ENCODE data around the gene SLC35F3. TPM values are rescaled to one million over a fixed set of nuclear protein-coding genes. Genes with fewer than 3 reads are reported as not detected.

Gene SLC35F3
- total RNA-seq, 1 donor from 2014 or later: not detected

DNA sequence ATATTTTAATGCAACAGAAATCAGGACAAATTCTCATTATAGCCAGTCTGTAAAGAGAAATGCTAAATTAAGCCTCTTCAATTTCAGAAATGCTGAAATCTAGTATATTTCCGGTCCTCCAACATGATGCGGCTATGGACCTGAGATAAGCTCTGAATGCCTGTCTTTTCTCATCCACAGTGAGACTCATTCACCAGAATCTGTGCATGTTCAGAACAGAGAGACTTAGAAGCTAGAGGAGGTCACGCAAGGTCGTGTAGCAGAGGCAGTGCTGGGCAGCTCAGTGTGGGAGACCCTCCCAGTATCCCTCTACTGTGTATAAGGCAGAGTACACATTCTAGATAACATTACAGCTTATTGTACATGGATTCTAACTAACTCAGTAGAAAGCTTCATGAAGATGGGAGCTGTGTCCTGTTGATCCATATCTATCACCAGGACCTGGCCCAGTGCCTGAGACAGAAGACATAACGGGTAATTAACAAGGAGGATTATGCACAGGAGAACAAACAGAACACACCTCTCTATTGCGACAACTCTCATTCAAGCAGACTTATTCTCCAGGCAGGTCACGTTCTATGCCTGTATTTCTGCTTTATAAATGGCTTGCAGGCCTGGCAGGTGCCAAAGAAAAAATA lies 371.8 kb downstream of the SLC35F3 start:
- intact Hi-C loops (cut with micrococcal nuclease): no loop called here
- DNase-seq (no peak), ATAC-seq (ENCODE audit: low read depth) (no peak)
- H3K36me3 Mint-ChIP-seq (ENCODE audit: low read depth): no peaks in the 10 kb centered on the region
- peaks cover 27% of the 10 kb centered on the region for H3K27me3 Mint-ChIP-seq
- no peaks in the 10 kb centered on the region for H3K9me3 Mint-ChIP-seq
- no peak overlapping the region for H3K27ac Mint-ChIP-seq
- no peak overlapping the region for H3K4me3 Mint-ChIP-seq
- ChIA-PET POLR2A (no interaction called here), CTCF (interaction anchor here (0.7 kb wide), 1 partner anchor 34 kb away, joined by 5 read pairs; no protein-coding TSS in a partner anchor)
- no peak for TF ChIP-seq CTCF (IDR thresholded peaks at IDR 0.05)
- no peaks in the 10 kb centered on the region for H3K4me1 Mint-ChIP-seq

GRCh38 chr1:234277161-234277868 lies 372.8 kb downstream of the SLC35F3 start:
- peaks cover 25% of the 10 kb centered on the region for H3K27me3 Mint-ChIP-seq
- CTCF ChIA-PET: no interaction called here
- H3K4me3 Mint-ChIP-seq: no peak overlapping the region
- ATAC-seq (ENCODE audit: low read depth) (no peak), DNase-seq (no peak)
- POLR2A ChIA-PET: no interaction called here
- intact Hi-C loops (cut with micrococcal nuclease): no loop called here
- H3K36me3 Mint-ChIP-seq (ENCODE audit: low read depth): no peaks in the 10 kb centered on the region
- H3K27ac Mint-ChIP-seq: no peak overlapping the region
- TF ChIP-seq CTCF (IDR thresholded peaks at IDR 0.05): no peak
- no peaks in the 10 kb centered on the region for H3K4me1 Mint-ChIP-seq
- no peaks in the 10 kb centered on the region for H3K9me3 Mint-ChIP-seq

GRCh38 chr1:234279021-234279420 lies 374.5 kb downstream of the SLC35F3 start:
- Mint-ChIP-seq H3K36me3 (ENCODE audit: low read depth) (no peaks in the 10 kb centered on the region), H3K27ac (no peak overlapping the region), H3K4me1 (no peaks in the 10 kb centered on the region), H3K27me3 (peaks cover 17% of the 10 kb centered on the region), H3K4me3 (no peak overlapping the region), H3K9me3 (no peaks in the 10 kb centered on the region)
- TF ChIP-seq CTCF (IDR thresholded peaks at IDR 0.05): no peak
- DNase-seq (no peak), ATAC-seq (ENCODE audit: low read depth) (no peak)
- intact Hi-C loops (cut with micrococcal nuclease): no loop called here
- ChIA-PET POLR2A (no interaction called here), CTCF (no interaction called here)

DNA sequence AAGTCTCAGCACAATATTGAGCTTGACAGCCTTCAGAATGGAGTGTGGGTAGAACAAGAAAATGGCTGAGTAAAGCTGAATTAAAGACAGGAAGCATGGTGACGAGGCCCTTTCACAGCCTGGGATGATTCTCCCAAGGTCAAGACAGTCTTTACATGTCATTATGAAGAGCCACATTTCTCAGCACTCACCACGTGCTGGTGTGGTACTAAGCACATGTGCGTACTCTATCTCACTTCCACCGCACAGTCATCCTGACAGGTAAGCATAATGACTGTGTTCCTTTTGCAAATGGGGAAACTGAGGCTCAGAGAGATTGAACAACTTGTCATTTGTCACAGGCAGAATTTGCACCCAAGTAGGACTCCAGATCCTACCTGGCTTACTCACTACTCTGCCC lies 376.0 kb downstream of the SLC35F3 start:
- intact Hi-C loops (cut with micrococcal nuclease): no loop called here
- Mint-ChIP-seq H3K36me3 (ENCODE audit: low read depth) (no peaks in the 10 kb centered on the region), H3K4me1 (no peaks in the 10 kb centered on the region), H3K9me3 (no peaks in the 10 kb centered on the region), H3K27me3 (peaks cover 14% of the 10 kb centered on the region), H3K4me3 (no peak overlapping the region), H3K27ac (no peak overlapping the region)
- ATAC-seq (ENCODE audit: low read depth) (no peak), DNase-seq (no peak)
- POLR2A ChIA-PET: no interaction called here
- no peak for TF ChIP-seq CTCF (IDR thresholded peaks at IDR 0.05)
- CTCF ChIA-PET: no interaction called here

DNA sequence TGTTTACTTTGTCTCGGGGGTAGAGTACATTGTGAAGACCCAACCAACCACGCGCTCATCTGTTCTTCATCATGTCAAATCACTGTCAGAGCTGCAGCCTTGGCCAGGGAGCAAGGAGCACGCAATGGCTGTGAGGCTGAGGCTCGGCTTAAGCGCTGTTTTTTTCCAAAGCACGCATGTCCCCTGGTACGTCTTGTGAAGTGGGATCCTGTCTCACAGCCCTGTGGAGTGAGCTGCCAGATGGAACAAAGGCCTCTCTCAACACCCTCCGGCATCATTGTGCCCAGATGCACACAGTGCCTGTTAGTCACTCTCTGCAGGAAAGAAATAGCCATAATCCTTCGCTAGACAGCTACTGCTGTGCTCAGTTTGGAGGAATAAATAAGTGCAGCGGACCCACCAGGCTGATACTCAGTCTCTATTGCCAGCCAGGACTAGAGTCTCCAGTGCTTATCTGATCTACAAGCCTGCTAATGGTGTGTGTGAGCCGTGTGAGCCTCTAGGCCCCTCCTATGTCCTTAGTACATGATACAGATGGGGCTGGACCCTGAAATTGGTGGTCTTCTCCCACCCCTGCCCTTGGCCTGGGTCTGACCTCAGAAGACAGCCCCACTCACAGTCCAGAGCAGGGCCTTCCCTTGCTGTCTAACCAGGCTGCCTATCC lies 377.5 kb downstream of the SLC35F3 start:
- DNase-seq (no peak), ATAC-seq (ENCODE audit: low read depth) (no peak)
- no peak overlapping the region for H3K4me3 Mint-ChIP-seq
- H3K36me3 Mint-ChIP-seq (ENCODE audit: low read depth): no peaks in the 10 kb centered on the region
- no peaks in the 10 kb centered on the region for H3K4me1 Mint-ChIP-seq
- CTCF ChIA-PET: interaction anchor here (1.2 kb wide), 1 partner anchor 19 kb away, joined by 3 read pairs; no protein-coding TSS in a partner anchor
- peaks cover 9% of the 10 kb centered on the region for H3K27me3 Mint-ChIP-seq
- intact Hi-C loops (cut with micrococcal nuclease): no loop called here
- H3K9me3 Mint-ChIP-seq: no peaks in the 10 kb centered on the region
- TF ChIP-seq CTCF (IDR thresholded peaks at IDR 0.05): no peak
- no peak overlapping the region for H3K27ac Mint-ChIP-seq
- POLR2A ChIA-PET: no interaction called here
